NT2/D1 (cell line): Measurements from ENCODE around the gene EEF1AKMT3.

Experiments
- SUZ12 ChIP-seq: IDR thresholded peaks from 2 replicates; pipeline ENCODE4 v1.6.1; 2011; ENCODE audit not compliant: insufficient read length, insufficient read depth; ENCODE audit errors: extremely low read depth
- YY1 ChIP-seq: IDR thresholded peaks from 2 replicates; pipeline ENCODE4 v1.6.1; 2011; ENCODE audit not compliant: insufficient read length, insufficient read depth
- ZNF274 ChIP-seq: IDR thresholded peaks from 2 replicates; pipeline ENCODE4 v1.6.1; 2011; ENCODE audit warnings: mild to moderate bottlenecking, low read depth, low read length

DNA sequence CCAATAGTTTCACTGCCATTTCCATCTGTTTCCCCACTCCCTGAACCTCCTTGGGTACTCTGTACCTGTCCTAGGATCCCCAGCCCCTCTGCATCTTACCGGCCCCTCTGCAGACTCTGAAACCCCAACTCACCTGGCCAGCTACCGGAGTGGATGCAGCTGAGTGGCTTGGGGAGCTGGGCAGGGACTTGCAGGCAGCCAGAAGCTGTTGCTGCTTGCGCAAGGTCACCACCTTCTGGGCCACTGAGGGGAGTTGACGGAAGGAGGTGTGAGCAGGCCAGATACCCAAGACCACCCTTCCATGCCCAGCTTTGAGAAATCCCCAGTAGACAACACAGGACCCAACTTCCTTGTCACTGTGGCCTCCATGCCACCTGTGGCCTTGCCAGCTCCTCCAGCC lies 40.1 kb upstream of the EEF1AKMT3 start:
- no peak for TF ChIP-seq YY1
- TF ChIP-seq ZNF274 = no peak
- TF ChIP-seq SUZ12 = no peak
